ENCODE results near the gene MXRA7.

The MXRA7 gene

DNA sequence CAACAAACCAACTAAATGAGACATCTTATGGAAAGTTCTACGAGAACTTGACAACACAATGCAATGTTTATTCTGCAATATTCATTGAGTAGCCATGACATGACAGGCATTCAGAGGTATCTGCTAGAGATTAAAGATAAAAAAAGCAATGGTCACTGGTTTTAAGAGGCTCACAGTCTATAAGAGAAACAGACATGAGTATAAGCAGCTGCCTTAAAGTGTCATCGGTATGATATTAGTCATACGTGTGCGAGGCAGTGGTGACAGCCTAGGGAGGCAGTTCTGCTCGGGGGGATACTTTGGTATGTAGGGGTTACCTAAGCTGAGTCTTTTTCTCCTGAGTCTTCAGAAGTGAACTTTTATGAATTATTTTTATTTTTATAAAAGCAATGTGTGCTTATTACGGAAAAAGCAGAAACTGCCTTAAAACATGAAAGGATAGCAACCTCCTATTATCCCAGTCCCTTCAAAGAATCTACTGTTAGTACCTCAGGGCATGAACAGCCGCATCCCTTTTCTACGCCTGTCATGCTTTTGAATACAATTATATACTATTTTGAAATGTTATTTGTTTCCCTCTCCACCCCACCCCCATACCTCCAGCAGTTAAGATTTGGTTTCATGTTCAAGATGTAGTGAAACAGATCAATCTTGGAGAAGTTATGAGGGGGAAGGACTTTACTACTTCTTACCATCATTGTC, 75.0 kb downstream of the MXRA7 start:
- in situ Hi-C loops (cut with MboI; ENCODE audit: low pct_unique_long_range_greater_than_20kb, low sequenced_read_pairs): no loop called here
- DNase-seq: no peak

GRCh38 chr17:76635039-76635438, 75.7 kb downstream of the MXRA7 start:
- DNase-seq: no peak
- in situ Hi-C loops (cut with MboI; ENCODE audit: low pct_unique_long_range_greater_than_20kb, low sequenced_read_pairs): no loop called here

DNA sequence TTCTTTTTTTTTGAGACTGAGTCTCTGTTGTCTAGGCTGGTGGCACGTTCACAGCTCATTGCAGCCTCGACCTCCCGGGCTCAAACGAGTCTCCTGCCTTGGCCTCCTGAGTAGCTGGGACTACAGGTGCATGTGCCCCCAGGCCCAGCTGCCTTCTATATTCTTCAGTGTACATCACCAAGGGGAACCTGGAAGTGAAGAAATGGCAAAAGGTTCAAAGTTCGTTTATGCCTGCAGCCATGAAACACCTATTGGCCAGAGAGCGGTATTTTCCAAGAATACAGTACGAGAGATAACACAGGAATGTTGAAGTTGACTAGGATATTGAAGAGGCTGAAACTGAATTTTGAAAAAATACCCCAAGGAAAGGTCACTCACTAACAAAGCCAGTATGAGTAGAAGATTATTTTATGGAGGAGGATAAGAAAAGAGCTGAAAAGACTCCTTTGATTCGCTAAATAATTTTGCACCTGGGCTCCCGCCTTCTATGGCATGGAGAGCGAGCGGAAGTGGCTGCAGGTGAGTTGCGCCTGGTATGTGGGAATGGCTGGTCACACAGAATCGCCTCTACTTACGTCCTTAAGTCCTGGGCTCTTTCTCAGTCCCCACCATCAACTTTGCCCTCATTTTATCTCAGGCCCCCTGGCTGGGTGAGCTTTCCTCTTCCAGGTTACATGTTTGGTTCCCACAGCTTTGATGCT, 77.0 kb downstream of the MXRA7 start:
- in situ Hi-C loops (cut with MboI; ENCODE audit: low pct_unique_long_range_greater_than_20kb, low sequenced_read_pairs): no loop called here
- DNase-seq: no peak

DNA sequence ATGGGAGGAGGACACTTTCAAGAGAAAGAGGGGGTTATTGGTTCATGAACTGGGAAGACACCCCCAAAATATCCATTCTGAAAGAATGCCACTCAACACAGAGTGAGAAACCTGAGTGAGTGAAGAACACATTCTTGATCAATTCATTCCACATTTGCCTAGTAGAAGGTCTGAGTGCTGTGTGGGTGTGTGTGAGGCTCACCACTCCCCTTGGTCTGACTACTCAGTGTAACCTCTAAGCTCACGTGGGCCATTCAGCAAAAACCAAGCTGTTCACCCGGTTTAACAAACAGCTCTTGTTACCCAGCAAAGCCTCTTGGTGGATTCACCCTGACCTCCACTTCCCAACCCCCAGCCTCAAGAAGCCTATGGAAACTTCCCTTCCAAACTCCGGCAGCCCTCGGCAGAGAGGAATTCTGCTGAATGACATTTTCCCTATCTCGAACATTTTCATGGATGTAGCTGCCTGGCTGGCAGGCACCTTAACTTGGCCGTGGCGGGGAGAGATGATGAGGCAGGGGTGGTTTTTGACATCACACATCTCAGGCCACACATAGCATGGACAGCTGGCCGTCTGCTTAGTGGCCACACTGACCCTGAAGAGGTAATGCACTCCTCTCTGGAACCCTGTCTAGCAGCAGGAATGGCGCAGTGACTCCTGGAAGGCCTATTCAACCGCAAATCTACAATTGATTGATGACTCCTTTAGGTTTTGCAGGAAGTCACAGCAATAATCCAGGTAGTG, 78.8 kb downstream of the MXRA7 start:
- in situ Hi-C loops (cut with MboI; ENCODE audit: low pct_unique_long_range_greater_than_20kb, low sequenced_read_pairs): no loop called here
- DNase-seq: no peak

DNA sequence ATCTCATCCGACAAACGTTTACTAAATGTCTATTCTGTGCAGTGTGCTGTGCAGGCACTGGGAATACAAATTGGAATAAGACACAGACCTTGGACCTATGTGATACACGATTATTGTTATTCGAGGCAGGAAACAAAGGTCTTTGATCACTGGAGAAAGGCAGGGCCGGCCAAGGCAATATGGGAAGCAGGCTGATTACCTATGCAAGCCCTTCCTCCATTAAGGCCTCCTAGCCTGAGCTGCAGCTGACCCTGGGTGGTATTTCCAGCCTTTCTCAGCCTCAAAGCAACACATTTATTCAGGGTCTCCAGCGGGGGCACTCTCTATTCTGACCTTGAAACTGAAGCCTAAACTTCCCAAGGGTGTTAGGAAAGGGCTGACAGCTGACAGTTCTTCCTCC, 80.6 kb downstream of the MXRA7 start:
- in situ Hi-C loops (cut with MboI; ENCODE audit: low pct_unique_long_range_greater_than_20kb, low sequenced_read_pairs): no loop called here
- no peak for DNase-seq
